Measurements from ENCODE around the gene PIKFYVE. TPM values are rescaled to one million over a fixed set of nuclear protein-coding genes. Genes with fewer than 3 reads are reported as not detected.

Gene PIKFYVE
- total and polyA plus RNA-seq, 2 of the 8 experiments (the other 6 are each of a cell fraction or from before 2014, with no cell fraction given), result 8.8 to 33.5 TPM

DNA sequence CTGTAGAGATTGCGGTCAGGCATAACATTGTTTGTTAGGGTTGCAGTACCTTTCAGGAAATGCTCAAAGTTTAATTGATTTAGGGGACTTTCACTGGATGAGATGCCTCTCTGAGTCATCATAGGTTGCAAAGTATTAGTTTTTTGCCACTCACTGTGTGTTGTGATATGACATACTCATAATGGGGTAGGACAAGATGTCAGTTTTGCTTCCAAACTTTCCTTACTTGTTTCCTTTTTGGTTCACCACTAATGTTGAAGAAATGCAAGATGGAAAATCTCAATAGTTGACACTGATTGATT is 105.5 kb downstream of the PIKFYVE start:
- Histone ChIP-seq H4K8ac (ENCODE audit: extremely low read depth, insufficient read depth, low read length) (no peak overlapping the region), H3K4me3 (ENCODE audit: extremely low read depth in 1 of 4, insufficient read depth in 2 of 4, low read depth in 3 of 4, low read length in 4 of 4) (no peak overlapping the region), H2BK120ac (replicated peaks; ENCODE audit: low read depth, low read length) (no peak overlapping the region), H3K9me3 (ENCODE audit: insufficient read depth in 2 of 2, low read depth in 1 of 2, low read length in 1 of 2) (no peaks in the 10 kb centered on the region), H3K27ac (ENCODE audit: low read depth, low read length) (no peak overlapping the region), H4K5ac (ENCODE audit: insufficient read length, low read depth, low read length) (no peak overlapping the region), H3K14ac (ENCODE audit: insufficient read length) (no peak overlapping the region), H2BK5ac (ENCODE audit: low read depth, low read length) (no peak overlapping the region), H3K36me3 (ENCODE audit: control insufficient read depth in 2 of 4, insufficient read depth in 4 of 4, low read length in 3 of 4) (no peaks in the 10 kb centered on the region), H3K4me1 (replicated peaks in 1 of 4; ENCODE audit: control insufficient read depth in 3 of 4, insufficient read depth in 4 of 4, low read length in 3 of 4) (peaks cover 0 to 13% (median 3%) of the 10 kb centered on the region in 4 experiments; a peak in 4 of 7 replicates), H4K20me1 (replicated peaks in 1 of 2; ENCODE audit: control insufficient read depth in 1 of 2, insufficient read depth in 2 of 2, low read length in 2 of 2) (no peaks in the 10 kb centered on the region), H2AFZ (ENCODE audit: low read length) (no peak overlapping the region), H3K23ac (ENCODE audit: insufficient read length) (no peak overlapping the region), H3K27me3 (replicated peaks in 1 of 4; ENCODE audit: control insufficient read depth in 3 of 4, extremely low read depth in 1 of 4, insufficient read depth in 3 of 4, low read length in 3 of 4) (no peaks in the 10 kb centered on the region), H3K79me1 (ENCODE audit: low read depth, low read length) (no peaks in the 10 kb centered on the region), H2BK15ac (ENCODE audit: low read length) (no peak overlapping the region), H3K79me2 (ENCODE audit: control insufficient read depth in 1 of 2, insufficient read depth in 2 of 2, low read length in 2 of 2) (no peaks in the 10 kb centered on the region), H4K91ac (replicated peaks; ENCODE audit: insufficient read length, low read length) (no peak overlapping the region), H3K4ac (replicated peaks; ENCODE audit: insufficient read length, low read depth, low read length) (no peak overlapping the region), H3K4me2 (ENCODE audit: insufficient read depth in 1 of 2, low read depth in 2 of 2, low read length in 2 of 2) (no peak overlapping the region), H2AK5ac (ENCODE audit: low read depth, low read length) (no peak overlapping the region), H3K9ac (replicated peaks in 1 of 4; ENCODE audit: extremely low read depth in 1 of 4, low read depth in 3 of 4, low read length in 3 of 4) (no peak overlapping the region), H2BK12ac (ENCODE audit: low read depth, low read length) (no peak overlapping the region), H2BK20ac (ENCODE audit: low read length) (no peak overlapping the region), H3K23me2 (ENCODE audit: low read depth, low read length) (no peaks in the 10 kb centered on the region), H3K56ac (replicated peaks; ENCODE audit: insufficient read length, low read depth, low read length) (no peak overlapping the region), H3K18ac (ENCODE audit: extremely low read depth, low read length) (no peak overlapping the region)
- CTCF ChIA-PET (ENCODE audit: partially characterized antibody), result interaction anchor here (0.9 kb wide), 1 partner anchor 11 kb away, joined by 3 read pairs; no protein-coding TSS in a partner anchor
- no peak for FAIRE-seq
- no peak for DNase-seq (ENCODE audit: low read depth in 1 of 2, low spot score in 2 of 2)
- POLR2A ChIA-PET (ENCODE audit: partially characterized antibody), result no interaction called here
- WGBS, 2 experiments (ENCODE audit: extremely low coverage in 1 of 2, insufficient coverage in 1 of 2, insufficient read length in 1 of 2, insufficient replicate concordance in 2 of 2, low coverage in 1 of 2, low lambda C conversion rate in 2 of 2, missing lambda C conversion rate in 1 of 2), result 4% methylated on average over 1 of the region's 1 CpG; no CpG with 5 or more reads in 1 of the 2 experiments
- TF ChIP-seq NANOG (IDR thresholded peaks at IDR 0.05; ENCODE audit: insufficient read depth, low read depth, low read length, poor library complexity, severe bottlenecking), result no peak
- TF ChIP-seq TBP (IDR thresholded peaks at IDR 0.05; ENCODE audit: low read depth, low read length), result no peak
